Activated CD4-positive, alpha-beta T cell treated with anti-CD3 and anti-CD28 coated beads, Interleukin-10, Interleukin-2, amounts not matched to agents 100 ng/mL and 50 ng/mL, durations not matched to agents 16 hours and 8 hours (primary cell): ENCODE results near the gene GLOD4.
"Not testable (repeated sequence)": the region's sequence is repeated elsewhere in the genome, so short reads cannot be mapped to it uniquely, and the experiment has no call there.

Experiments
- DNase-seq: peaks from one replicate; pipeline ENCODE4 v3.0.0-alpha.2; 2020

The GLOD4 gene

DNA sequence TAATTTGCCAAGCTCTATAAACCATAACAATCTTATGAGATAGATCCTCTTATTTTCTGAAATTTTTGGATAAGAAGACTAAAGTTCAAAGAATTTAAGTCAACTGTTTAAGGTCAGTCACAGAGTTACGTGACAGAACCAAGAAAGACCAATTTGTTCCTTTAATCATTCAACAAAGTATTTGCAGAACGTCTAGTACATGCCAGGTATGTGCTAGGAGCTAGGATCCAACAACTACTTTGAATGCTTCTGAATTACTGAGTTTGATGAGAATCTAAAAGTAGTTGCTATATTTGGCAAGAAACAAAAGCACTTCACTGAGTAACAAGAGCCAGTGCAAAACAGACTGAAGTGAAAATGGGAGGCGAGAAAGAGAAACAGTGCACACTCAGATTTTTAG, 15.0 kb downstream of the GLOD4 start:
- DNase-seq = no peak

- no peak for DNase-seq
These were observed 21.7 kb downstream of the GLOD4 start for GRCh38 chr17:760371-760770.

DNA sequence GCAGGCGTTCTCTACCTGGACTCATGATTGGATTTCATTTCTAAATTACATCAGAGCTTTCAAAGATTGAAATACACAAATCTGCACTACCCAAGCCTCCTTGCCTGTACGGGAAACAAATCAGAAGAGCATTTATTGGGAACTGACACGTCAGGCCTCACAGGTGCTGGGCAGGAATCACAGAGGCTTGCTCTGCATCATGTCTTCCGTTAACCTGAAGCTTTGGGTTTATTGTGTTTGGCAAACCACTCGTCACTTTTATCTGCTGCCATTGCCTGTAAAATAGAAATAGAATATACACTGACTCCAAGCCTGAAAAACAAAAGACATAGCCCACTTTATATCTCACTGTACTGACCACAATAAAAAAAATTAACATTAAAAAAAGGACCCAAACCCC, 22.1 kb downstream of the GLOD4 start:
- DNase-seq = no peak

- not testable (repeated sequence) for DNase-seq
These were observed 26.0 kb downstream of the GLOD4 start for GRCh38 chr17:756010-756567.

DNA sequence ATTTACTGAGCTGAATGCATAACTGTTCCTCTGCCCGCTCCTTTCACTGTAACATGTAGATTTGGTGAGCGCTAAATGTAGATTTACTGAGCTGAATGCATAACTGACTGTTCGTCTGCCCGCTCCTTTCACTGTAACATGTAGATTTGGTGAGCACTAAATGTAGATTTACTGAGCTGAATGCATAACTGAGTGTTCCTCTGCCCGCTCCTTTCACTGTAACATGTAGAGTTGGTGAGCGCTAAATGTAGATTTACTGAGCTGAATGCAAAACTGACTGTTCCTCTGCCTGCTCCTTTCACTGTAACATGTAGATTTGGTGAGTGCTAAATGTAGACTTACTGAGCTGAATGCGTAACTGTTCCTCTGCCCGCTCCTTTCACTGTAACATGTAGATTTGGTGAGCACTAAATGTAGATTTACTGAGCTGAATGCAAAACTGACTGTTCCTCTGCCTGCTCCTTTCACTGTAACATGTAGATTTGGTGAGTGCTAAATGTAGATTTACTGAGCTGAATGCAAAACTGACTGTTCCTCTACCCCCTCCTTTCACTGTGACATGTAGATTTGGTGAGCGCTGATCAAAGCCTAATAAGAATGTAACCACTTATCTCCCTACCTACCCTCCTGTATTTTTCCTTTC, 26.6 kb downstream of the GLOD4 start:
- DNase-seq = not testable (repeated sequence)

DNA sequence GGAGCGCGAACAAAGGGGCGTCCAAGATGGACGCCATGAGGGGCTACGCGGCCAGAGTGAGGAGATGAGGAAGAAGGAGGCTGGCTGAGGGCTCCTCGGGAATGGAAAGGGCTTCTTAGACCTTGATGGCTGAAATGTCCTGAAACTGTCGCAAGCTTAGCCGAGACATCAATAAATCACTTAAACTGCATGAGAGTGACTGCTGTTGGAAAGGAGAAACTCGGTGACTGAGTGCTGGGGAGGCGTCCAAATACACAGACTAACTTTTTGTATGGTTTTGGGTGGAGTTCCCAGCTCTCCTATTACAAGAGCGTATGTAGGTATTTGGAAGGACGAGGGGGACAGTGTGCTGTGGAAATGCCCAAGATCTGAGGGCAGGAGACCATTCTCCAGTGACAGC, 28.7 kb downstream of the GLOD4 start:
- DNase-seq = no peak

GRCh38 chr17:752620-753219, 29.4 kb downstream of the GLOD4 start:
- no peak for DNase-seq

GRCh38 chr17:752002-752619, 30.0 kb downstream of the GLOD4 start, which contains the start of gene GEMIN4:
Gene GEMIN4, minus strand, starts transcription at chr17:752264. Its CDS starts 122 bp downstream, at chr17:752142.
- peak; percentile 97 for DNase-seq

DNA sequence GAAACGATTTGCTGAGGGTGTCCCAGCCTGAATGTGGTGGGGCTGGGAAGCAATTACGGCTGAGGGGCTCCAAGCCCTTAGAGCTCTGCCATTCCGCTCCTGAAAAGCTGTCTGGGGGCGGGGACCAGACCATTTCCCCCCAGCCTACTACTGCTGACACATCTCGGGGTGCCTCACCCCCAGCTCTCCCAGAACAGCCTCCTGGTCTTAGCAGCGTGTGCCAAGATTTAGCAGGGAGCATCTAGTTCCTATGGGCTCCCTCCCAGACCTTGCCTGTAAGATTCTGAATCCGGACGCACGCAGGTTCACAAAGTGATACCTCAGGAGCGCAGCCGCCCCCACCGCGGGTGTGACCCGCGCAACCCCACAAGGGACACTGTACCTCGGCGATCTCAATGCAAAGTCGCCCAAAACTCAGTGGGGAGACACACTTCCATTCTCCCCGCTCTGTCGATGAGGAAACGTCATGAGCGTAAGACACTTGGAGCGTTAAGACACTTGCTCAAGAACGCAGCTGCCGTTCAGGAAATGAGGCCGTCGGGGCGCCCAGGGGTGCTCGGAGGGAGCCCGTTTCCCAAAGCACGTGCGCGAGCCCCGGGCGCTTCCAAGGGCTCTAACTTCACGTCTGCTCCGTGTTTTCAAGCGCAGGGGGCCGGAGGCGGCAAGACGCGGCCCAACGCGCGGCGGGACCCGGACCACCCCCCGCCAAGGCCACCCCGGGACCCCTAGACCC, 30.6 kb downstream of the GLOD4 start:
- peak; percentile 66 for DNase-seq

DNA sequence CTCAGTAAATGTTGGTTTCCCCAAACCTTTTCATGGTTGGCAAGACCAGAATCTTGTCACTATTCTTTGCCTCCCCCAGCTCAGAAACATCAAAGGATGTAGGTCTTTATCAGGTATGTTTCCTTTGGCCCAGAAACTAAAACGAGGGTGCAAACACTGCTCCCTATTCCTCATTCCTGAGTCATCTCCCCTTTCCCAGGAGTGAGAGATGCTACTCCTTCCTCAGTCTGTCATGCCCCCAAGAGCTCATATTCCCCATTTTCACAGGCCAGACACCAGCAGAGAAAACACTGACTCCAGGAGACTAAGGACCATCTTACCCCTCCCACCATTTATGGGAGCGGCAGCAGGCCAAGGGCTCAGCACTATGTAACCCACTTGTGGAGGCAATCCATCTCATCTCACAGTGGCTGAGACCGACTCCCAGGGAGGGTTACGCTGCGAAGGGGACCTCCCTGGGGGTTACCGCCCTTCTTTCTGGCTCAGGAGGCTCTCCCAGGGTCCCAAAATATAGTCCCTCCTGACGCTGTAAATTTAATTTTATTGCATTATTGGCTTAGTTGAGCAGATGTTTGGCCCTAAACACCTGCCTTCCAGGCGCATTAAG, 31.5 kb downstream of the GLOD4 start:
- DNase-seq = no peak

DNA sequence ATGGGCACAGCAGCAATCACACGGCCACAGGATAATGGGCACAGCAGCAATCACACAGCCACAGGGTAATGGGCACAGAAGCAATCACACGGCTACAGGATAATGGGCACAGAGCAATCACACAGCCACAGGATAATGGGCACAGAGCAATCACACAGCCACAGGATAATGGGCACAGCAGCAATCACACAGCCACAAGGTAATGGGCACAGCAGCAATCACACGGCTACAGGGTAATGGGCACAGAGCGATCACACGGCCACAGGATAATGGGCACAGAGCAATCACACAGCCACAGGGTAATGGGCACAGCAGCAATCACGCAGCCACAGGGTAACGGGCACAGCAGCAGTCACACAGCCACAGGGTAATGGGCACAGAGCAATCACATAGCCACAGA, 32.7 kb downstream of the GLOD4 start:
- not testable (repeated sequence) for DNase-seq

DNA sequence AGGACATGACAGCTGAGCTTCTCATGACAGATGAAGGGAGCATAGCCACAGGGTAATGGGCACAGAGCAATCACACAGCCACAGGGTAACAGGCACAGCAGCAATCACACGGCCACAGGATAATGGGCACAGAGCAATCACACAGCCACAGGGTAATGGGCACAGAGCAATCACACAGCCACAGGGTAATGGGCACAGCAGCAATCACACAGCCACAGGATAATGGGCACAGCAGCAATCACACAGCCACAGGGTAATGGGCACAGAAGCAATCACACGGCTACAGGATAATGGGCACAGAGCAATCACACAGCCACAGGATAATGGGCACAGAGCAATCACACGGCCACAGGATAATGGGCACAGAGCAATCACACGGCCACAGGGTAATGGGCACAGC, 33.5 kb downstream of the GLOD4 start:
- not testable (repeated sequence) for DNase-seq

DNA sequence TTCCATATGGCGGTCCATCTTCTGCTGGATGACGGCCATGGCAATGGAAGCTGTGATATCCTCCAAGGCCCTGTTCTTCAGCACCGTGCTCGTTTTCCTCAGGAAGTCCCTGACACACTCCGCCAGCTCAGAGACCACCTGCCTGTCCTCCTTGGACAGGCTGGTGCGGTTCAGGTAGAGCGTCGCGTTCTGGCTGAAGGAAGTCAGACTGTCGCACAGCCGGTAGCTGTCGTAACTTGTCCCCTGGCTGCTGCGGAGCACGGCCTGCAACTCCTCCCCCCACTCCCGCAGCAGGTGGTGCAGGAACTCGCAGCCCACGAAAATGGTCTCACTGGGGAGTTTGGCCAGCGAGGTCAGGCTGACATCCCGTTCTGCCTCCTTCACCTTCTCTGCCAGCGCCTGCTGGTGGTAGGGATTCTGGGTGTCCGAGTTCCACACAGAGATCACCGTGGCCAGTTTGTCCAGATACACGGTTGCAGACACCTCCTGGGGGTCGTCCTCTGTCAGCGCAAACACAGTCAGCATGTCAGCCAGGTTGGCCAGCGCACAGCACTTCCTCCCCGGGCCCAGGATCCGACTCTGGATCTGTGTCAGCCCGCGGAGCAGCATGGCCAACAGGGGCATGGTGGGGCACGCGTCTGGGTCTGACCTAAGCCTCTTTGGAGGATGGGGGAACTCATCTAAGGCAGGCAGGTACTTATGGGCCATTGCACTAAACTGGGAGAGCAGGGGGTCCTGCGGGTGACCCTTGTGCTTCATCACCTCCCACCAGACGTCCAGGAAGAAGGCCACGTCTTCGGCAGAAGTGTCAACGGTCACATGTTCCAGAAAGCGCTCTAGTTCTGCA, 35.1 kb downstream of the GLOD4 start:
- DNase-seq = no peak

DNA sequence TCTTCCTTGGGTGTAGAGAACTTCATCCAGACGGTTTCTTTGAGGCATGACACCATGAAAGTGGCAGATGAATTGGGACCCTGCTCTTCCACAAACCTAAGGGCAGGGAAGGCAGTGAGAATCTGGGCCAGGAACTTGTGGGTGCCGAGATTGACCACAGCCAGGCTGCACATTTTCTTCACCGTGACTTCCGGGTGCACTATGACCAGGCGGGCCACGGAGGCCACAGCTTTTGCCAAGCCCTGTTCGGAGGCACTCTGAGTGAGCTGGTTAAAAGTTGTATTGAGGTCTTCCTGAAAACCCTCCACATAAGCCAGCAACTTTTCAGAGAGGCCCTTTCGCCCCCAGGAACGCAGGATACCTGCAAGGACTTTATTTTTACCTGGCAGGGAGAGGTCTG, 35.9 kb downstream of the GLOD4 start:
- no peak for DNase-seq

- DNase-seq = no peak
These were observed 36.7 kb downstream of the GLOD4 start for GRCh38 chr17:745406-745805.

DNA sequence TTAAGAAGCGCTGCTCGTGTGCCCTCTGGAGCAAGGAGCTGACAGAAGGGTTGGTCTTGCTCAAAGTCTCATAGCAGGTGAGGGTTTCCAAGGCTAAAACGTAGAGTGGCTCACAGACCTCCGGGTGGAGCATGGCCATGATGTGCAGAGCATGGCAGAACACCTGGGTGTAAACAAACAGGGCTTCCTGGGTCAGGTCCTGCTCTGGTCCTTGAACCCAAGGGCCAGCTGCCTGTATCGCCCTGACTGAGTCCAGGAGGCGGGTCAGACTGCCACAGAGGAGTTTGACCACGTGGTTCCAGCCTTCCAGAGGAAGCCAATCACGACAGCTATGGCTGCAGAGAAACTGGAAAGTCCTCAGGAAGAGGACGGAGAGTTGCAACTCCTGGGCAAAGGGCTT, 37.1 kb downstream of the GLOD4 start:
- DNase-seq = no peak

DNA sequence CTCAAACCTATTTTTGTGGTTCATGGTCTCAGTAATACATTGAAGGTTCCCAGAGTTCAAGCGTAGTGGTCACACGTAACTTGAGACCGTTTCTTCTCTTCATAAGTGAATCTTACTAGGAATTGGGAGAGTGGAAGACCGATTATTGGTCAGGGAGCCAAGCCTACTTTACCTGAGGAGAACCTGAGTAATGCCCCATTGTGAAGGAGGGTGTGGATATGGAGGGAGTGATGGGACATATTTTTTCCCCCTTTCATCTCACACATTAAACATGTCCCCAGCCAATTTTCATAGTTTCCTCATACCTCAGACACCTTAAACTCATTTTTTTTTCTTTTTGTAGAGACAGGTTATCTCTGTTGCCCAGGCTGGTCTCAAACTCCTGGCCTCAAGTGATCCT, 38.9 kb downstream of the GLOD4 start:
- no peak for DNase-seq

DNA sequence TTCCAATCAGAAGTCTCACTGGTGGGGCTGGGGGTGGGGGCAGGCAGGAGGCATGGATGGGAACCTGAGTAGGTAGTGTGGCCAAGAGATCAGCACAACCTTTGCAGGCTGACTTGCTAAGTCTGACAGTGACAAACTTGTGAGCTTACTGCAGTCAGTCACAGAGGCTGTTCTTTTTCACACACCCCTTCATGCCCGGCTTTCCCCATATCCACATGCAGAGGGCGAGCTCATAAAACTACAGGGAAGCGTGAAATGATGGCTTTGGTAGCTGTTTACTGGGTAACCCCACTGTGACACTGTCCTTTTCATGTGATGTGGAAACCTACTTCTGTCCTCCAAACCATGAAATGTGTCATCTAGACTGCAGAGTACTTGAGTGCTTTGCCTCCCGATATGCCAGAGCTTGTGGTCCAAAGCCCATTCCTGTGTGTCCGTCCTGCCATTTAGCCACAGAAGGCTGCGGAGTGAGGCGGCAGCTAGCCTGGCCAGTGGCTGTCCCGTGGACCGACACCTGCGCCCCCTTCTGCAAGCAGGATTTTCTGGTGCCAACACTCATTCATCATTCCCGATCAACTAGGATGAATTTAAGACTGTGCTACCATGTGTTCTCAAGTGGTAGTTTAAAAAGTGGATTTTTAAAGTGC, 39.8 kb downstream of the GLOD4 start:
- DNase-seq = no peak

GRCh38 chr17:740240-741017, 41.7 kb downstream of the GLOD4 start:
- DNase-seq = peak; percentile 55

- no peak for DNase-seq
These were observed 44.4 kb downstream of the GLOD4 start for GRCh38 chr17:737561-738113.
